ENCODE results near the gene RBBP8NL.
"Not testable (repeated sequence)": the region's sequence is repeated elsewhere in the genome, so short reads cannot be mapped to it uniquely, and the experiment has no call there.

Gene RBBP8NL

GRCh38 chr20:62441987-62442539 is 14.7 kb upstream of the RBBP8NL start:
- no peak for DNase-seq

GRCh38 chr20:62439218-62439617 is 11.9 kb upstream of the RBBP8NL start:
- no peak for DNase-seq

GRCh38 chr20:62437927-62438326 is 10.6 kb upstream of the RBBP8NL start:
- DNase-seq = no peak

- no peak for DNase-seq
Observed at GRCh38 chr20:62437496-62437895, 10.2 kb upstream of the RBBP8NL start.

GRCh38 chr20:62436692-62437091 is 9.4 kb upstream of the RBBP8NL start:
- DNase-seq = no peak

- DNase-seq = no peak
Observed at GRCh38 chr20:62433658-62434497, 6.5 kb upstream of the RBBP8NL start.

GRCh38 chr20:62430866-62431447 is 3.6 kb upstream of the RBBP8NL start:
- no peak for DNase-seq

GRCh38 chr20:62430311-62430853 is 3.0 kb upstream of the RBBP8NL start:
- DNase-seq = no peak

GRCh38 chr20:62429455-62430310 is 2.3 kb upstream of the RBBP8NL start:
- DNase-seq = no peak

GRCh38 chr20:62428396-62429295 is 1.3 kb upstream of the RBBP8NL start:
- DNase-seq = no peak

- DNase-seq = no peak
Observed at GRCh38 chr20:62428002-62428372, 648 bp upstream of the RBBP8NL start.

- DNase-seq = no peak
Observed at GRCh38 chr20:62426699-62427131, 624 bp downstream of the RBBP8NL start.

- DNase-seq = not testable (repeated sequence)
Observed at GRCh38 chr20:62426059-62426348, 1.3 kb downstream of the RBBP8NL start.

GRCh38 chr20:62425281-62426058 is 1.9 kb downstream of the RBBP8NL start:
- no peak for DNase-seq

- DNase-seq = no peak
Observed at GRCh38 chr20:62424249-62425107, 2.9 kb downstream of the RBBP8NL start.

GRCh38 chr20:62423326-62423706 is 4.0 kb downstream of the RBBP8NL start:
- DNase-seq = no peak

GRCh38 chr20:62422636-62423325 is 4.6 kb downstream of the RBBP8NL start:
- no peak for DNase-seq

GRCh38 chr20:62421716-62421990 is 5.7 kb downstream of the RBBP8NL start:
- DNase-seq = no peak

- no peak for DNase-seq
Observed at GRCh38 chr20:62420846-62421715, 6.3 kb downstream of the RBBP8NL start.
